Ishikawa (cell line): ENCODE results near the gene FAM222A.

ENCODE experiments used
- EP300 ChIP-seq: IDR thresholded peaks from 2 replicates; pipeline ENCODE4 v1.6.1; 2012; ENCODE audit warnings: borderline replicate concordance
- FOXM1 ChIP-seq: IDR thresholded peaks from 2 replicates; pipeline ENCODE4 v1.6.1; 2012; ENCODE audit warnings: low read depth, borderline replicate concordance
- TEAD4 ChIP-seq: IDR thresholded peaks from 2 replicates; pipeline ENCODE4 v1.6.1; 2012
- TF ChIP-seq, protein P1 (sequence below): IDR thresholded peaks from 2 replicates; pipeline ENCODE4 v1.6.1; 2012

DNA sequence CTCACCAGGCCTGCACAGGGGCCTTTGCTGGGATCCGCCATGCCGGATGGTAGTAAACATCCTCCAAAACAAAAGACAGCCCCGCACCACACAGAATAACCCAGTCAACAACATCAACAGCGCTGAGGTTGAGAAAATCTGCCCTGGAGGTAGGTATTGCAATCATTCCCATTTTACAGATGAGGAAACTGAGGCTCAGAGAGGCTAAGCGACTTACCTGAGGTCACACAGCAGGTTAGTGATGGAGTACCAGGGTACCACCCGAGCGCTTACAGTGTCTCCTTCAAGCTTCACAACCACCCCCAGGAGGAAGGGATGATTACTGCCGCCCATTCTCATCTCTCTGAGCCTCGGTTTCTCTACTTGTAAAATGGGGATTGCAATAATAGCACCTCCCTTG lies 104.6 kb downstream of the FAM222A start:
- TF ChIP-seq TEAD4: no peak
- no peak for TF ChIP-seq EP300
- no peak for TF ChIP-seq FOXM1
- TF ChIP-seq, protein P1, sequence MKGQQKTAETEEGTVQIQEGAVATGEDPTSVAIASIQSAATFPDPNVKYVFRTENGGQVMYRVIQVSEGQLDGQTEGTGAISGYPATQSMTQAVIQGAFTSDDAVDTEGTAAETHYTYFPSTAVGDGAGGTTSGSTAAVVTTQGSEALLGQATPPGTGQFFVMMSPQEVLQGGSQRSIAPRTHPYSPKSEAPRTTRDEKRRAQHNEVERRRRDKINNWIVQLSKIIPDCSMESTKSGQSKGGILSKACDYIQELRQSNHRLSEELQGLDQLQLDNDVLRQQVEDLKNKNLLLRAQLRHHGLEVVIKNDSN: no peak
